ENCODE results near the gene STRN4.
"Not testable (repeated sequence)": the region's sequence is repeated elsewhere in the genome, so short reads cannot be mapped to it uniquely, and the experiment has no call there.

The STRN4 gene

GRCh38 chr19:46772170-46773017, 26.1 kb upstream of the STRN4 start:
- no peak for DNase-seq

GRCh38 chr19:46768746-46769145, 22.5 kb upstream of the STRN4 start:
- not testable (repeated sequence) for DNase-seq

GRCh38 chr19:46766569-46767317, 20.5 kb upstream of the STRN4 start:
- DNase-seq = peak; percentile 53

- no peak for DNase-seq
Observed at GRCh38 chr19:46764817-46765291, 18.6 kb upstream of the STRN4 start.

- DNase-seq = no peak
Observed at GRCh38 chr19:46762245-46762890, 16.1 kb upstream of the STRN4 start.

GRCh38 chr19:46761418-46761831, 15.2 kb upstream of the STRN4 start:
- no peak for DNase-seq

GRCh38 chr19:46760897-46761296, 14.6 kb upstream of the STRN4 start:
- not testable (repeated sequence) for DNase-seq

GRCh38 chr19:46760363-46760762, 14.1 kb upstream of the STRN4 start:
- no peak for DNase-seq

- no peak for DNase-seq
Observed at GRCh38 chr19:46759817-46760333, 13.6 kb upstream of the STRN4 start.

- no peak for DNase-seq
Observed at GRCh38 chr19:46759206-46759605, 13.0 kb upstream of the STRN4 start.

GRCh38 chr19:46756544-46756888, 10.3 kb upstream of the STRN4 start:
- no peak for DNase-seq

- no peak for DNase-seq
Observed at GRCh38 chr19:46755853-46756543, 9.7 kb upstream of the STRN4 start.

- no peak for DNase-seq
Observed at GRCh38 chr19:46755077-46755852, 9.0 kb upstream of the STRN4 start.

- peak; percentile 59 for DNase-seq
Observed at GRCh38 chr19:46753420-46754155, 7.3 kb upstream of the STRN4 start.

GRCh38 chr19:46748325-46749109, 2.3 kb upstream of the STRN4 start:
- DNase-seq = peak; percentile 83

- peak; percentile 24 for DNase-seq
Observed at GRCh38 chr19:46745521-46746280, 549 bp downstream of the STRN4 start, which contains the start of gene FKRP. FKRP (plus strand) TSS chr19:46746057; CDS start chr19:46755451, 9,394 bp downstream.

GRCh38 chr19:46745030-46745429, 1.2 kb downstream of the STRN4 start:
- DNase-seq = no peak

- no peak for DNase-seq
Observed at GRCh38 chr19:46744005-46744691, 2.1 kb downstream of the STRN4 start.

Measured in T-helper 9 cell (primary cell).